RWPE1 (cell line): ENCODE measurements around the gene SDK2.

Experiments
- CTCF ChIA-PET: fragments of 350-600 bp; sonication (Branson Sonifier 250); formaldehyde crosslinking; extraction: SDS; loops from one replicate; lab custom pipeline; 2021; lab: Yijun Ruan, JAX
- POLR2A ChIA-PET: fragments of 400-600 bp; formaldehyde crosslinking; extraction: SDS; loops from one replicate; lab custom pipeline; 2020; ENCODE audit warnings: antibody characterized with exemption; ENCODE audit not compliant: low non-redundant PET; lab: Yijun Ruan, JAX
- DNase-seq: peaks from one replicate; pipeline ENCODE4 v3.0.0; 2012; ENCODE audit warnings: low spot score
- H3K27ac ChIP-seq: fragments of 450-650 bp; 2 replicates; pipeline ENCODE4 v1.5.1; 2017
- TF ChIP-seq, protein P1 (sequence below): fragments of 450-650 bp; conservative IDR thresholded peaks from 2 replicates; pipeline ENCODE4 v1.5.1; 2017; ENCODE audit warnings: low read depth, mild to moderate bottlenecking

Gene SDK2

DNA sequence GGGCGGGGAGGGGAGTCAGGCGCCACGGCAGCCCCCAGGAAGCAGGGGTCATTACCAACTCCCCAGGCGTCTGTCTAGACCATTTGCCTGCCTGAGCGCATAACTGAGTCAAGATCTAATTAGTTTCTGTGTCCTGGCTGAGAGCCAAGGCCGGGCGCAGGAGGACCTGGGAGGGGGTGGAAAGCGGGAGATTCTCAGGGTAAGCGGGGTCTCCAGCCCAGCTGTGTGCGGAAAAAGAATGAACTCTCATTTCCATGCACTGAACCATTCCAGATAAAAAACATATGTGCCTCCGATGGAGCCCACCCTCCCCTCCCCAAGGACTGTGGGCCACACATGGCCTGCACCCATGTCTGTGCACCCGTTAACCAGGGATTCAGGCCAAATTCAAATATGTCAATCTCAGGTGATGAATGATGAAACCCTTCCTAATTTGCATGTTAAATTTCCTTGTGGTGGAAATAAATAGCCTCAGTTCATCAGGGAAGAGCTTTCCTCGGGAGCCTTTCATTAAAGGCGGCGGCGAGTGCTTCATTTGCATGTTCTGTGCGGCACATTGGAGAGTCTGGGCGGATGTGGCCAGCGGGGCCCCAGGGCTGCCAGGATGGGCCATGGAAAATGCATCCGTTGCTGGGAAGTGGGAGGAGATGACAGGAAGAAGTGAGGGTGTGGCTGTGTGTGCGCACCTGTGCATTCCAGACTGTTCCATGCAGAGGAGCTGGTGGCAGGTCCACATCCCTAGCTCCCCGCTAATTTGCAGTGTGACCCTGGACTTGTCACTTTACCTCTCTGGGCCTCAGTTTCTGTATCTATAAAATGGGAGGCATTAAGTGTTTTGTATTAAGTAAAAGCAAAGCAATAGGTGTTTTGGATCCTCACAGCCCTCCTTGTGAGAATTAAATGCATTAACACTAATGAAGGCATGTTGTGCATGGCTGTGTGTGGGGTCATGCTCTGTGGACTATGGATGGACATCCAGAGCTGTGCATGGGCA lies 151.1 kb downstream of the SDK2 start:
- CTCF ChIA-PET = interaction anchor here (0.6 to 0.8 kb wide), 3 partner anchors 30 to 85 kb away, joined by 3 to 4 read pairs (median 3); no protein-coding TSS in a partner anchor
- TF ChIP-seq, protein P1, sequence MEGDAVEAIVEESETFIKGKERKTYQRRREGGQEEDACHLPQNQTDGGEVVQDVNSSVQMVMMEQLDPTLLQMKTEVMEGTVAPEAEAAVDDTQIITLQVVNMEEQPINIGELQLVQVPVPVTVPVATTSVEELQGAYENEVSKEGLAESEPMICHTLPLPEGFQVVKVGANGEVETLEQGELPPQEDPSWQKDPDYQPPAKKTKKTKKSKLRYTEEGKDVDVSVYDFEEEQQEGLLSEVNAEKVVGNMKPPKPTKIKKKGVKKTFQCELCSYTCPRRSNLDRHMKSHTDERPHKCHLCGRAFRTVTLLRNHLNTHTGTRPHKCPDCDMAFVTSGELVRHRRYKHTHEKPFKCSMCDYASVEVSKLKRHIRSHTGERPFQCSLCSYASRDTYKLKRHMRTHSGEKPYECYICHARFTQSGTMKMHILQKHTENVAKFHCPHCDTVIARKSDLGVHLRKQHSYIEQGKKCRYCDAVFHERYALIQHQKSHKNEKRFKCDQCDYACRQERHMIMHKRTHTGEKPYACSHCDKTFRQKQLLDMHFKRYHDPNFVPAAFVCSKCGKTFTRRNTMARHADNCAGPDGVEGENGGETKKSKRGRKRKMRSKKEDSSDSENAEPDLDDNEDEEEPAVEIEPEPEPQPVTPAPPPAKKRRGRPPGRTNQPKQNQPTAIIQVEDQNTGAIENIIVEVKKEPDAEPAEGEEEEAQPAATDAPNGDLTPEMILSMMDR = no peak

DNA sequence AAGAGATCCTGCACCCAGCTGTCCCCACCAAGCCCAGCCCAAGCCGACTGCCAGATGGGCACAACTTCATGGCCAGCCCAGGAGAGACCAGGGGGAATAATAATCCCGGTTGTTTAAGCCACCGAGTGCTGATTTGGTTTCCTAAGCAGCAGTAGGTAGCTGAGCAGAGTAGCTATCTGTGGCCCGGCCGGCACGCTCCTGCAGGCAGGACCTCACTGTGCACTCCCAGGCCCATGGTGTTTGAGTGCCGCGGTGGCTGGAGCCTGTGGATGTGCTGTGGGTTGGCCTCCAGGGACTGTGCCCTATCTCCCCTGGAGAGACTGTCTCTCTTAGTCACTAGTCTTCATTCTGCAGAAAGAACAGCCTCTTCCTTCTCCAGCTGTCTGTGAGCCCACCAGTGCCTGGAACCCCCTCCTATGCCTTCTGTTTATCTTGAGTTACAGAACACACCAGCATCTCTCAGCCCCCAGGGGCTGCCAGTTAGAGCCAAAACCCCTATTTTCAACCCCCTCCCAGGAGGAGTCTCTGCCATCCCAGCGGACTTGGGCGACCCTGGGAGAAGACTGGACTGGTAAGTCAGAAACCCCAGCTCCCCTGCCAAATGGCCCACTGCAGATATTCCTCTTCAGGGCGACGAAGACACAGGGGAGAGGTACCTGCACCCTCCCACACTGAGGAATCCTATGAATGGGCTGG lies 152.0 kb downstream of the SDK2 start:
- ChIA-PET POLR2A (no interaction called here), CTCF (interaction anchor here (0.6 to 0.8 kb wide), 2 partner anchors 31 to 86 kb away, joined by 3 to 4 read pairs; no protein-coding TSS in a partner anchor)
- no peak overlapping the region for H3K27ac ChIP-seq
- TF ChIP-seq, protein P1 = no peak
- no peak for DNase-seq

More for the DNA sequence above, 151.1 kb downstream of the SDK2 start:
- DNase-seq = no peak
- POLR2A ChIA-PET = no interaction called here
- H3K27ac ChIP-seq = no peak overlapping the region

DNA sequence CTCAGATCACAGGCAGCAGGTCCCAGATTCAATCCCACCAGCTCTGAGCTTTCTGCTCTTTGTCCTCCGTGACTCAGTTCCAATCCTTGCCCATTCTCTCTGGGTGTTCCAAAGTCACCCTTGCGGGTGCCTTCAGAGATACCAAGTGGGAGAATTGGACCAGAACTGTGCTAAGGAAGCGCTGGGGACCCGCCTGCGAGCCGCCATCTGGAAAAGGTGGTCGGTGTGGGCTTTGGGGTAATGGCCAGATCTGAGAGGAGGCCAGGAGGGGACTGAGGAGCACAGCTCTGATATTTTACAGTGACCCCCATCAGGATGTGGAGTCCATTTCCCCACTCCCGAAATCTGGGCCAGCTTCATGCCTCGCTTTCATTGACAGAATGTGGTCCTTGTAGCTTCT lies 152.6 kb downstream of the SDK2 start:
- ChIA-PET POLR2A (no interaction called here), CTCF (interaction anchor here (0.6 kb wide), 1 partner anchor 737 kb away, joined by 3 read pairs; no protein-coding TSS in a partner anchor)
- TF ChIP-seq, protein P1 = no peak
- no peak overlapping the region for H3K27ac ChIP-seq
- DNase-seq = no peak

DNA sequence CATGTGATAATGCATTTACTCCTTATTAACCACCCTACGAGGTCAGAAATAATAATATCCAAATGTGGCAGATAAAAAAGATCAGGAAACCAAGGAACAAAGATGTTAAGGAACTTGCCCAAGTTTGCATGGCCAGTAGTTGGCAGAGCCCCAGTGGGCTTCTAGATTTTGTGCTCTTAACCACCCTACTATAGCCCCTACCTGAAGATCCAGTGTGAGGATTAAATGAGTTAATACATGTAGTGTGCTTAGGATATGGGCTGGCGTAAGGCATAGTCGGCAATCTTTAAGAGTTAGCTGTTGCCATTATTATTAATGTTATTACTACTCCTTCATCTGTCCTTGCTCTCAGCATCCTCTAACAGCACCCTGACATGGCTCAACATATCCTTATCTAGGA lies 153.4 kb downstream of the SDK2 start:
- ChIA-PET CTCF (interaction anchor here (0.6 kb wide), 1 partner anchor 738 kb away, joined by 3 read pairs; no protein-coding TSS in a partner anchor), POLR2A (interaction anchor here (0.7 kb wide), 1 partner anchor 355 kb away, joined by 6 read pairs; no protein-coding TSS in a partner anchor)
- no peak for DNase-seq
- TF ChIP-seq, protein P1 = no peak
- H3K27ac ChIP-seq = no peak overlapping the region

DNA sequence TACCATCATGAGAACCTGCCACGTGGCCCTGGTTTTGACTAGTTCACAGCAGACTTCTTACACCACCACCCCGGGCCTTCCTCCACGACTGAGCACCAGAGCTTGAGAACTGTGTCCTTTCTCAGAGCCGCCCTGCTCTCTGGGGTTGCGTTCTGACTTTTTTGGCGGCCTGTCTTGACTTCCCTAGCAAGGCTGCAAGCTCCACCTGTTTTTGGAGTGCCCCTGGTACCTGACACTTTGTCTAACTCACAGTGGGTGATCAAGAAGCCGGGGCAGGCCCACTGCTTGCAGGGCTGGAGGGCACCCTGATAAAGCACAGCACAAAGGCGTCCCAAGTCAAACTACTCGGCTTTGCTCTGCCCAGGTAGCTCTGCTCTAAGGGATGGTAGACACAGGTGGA lies 154.3 kb downstream of the SDK2 start:
- CTCF ChIA-PET = interaction anchor here (0.7 kb wide), 1 partner anchor 154 kb away, joined by 3 read pairs; the partner anchor contains the start of gene SDK2
- H3K27ac ChIP-seq = no peak overlapping the region
- TF ChIP-seq, protein P1 = no peak
- POLR2A ChIA-PET = no interaction called here
- DNase-seq = no peak

DNA sequence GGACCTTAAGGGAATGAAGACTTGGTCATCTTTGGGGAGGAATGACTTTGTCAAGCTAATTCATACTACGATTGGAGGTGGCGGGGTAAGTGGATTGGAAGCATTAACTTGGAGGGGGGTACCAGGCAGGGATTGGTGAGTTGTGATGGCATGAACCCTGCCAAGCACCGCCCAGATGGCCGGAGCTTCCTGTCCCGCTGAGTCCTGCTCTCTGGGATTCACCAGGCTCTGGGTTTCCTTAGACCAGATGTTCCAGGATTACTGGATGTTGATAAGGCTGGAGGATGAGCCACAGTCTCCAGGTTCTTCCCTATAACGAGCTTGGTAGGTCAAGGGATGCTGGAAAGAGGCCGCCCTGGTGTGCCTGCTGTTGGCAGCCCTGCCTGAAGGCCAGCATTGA lies 154.9 kb downstream of the SDK2 start:
- H3K27ac ChIP-seq = no peak overlapping the region
- POLR2A ChIA-PET = no interaction called here
- no peak for DNase-seq
- CTCF ChIA-PET = interaction anchor here (0.6 to 0.7 kb wide), 2 partner anchors 155 to 597 kb away, joined by 3 to 5 read pairs; partner anchors contain the start of gene SDK2
- TF ChIP-seq, protein P1 = no peak
